ENCODE results near the gene IL7R.

IL7R gene

GRCh38 chr5:35894131-35894530 is 37.4 kb downstream of the IL7R start:
- TF ChIP-seq TAF1 (IDR thresholded peaks at IDR 0.05; ENCODE audit: low read depth) (no peak), CEBPB (IDR thresholded peaks at IDR 0.05) (no peak), FOXM1 (IDR thresholded peaks at IDR 0.05; ENCODE audit: borderline replicate concordance, low read depth) (no peak), EP300 (IDR thresholded peaks at IDR 0.05; ENCODE audit: borderline replicate concordance) (no peak), RAD21 (IDR thresholded peaks at IDR 0.05; ENCODE audit: low read depth) (no peak), TCF12 (IDR thresholded peaks at IDR 0.05; ENCODE audit: low read depth) (no peak), EGR1 (IDR thresholded peaks at IDR 0.05) (no peak), TEAD4 (IDR thresholded peaks at IDR 0.05) (no peak), YY1 (IDR thresholded peaks at IDR 0.05; ENCODE audit: low read depth) (no peak), USF1 (IDR thresholded peaks at IDR 0.05) (no peak), MAX (IDR thresholded peaks at IDR 0.05) (no peak), ZBTB7A (IDR thresholded peaks at IDR 0.05; ENCODE audit: low read depth) (no peak), NFIC (IDR thresholded peaks at IDR 0.05) (no peak)
- TF ChIP-seq, protein P1, sequence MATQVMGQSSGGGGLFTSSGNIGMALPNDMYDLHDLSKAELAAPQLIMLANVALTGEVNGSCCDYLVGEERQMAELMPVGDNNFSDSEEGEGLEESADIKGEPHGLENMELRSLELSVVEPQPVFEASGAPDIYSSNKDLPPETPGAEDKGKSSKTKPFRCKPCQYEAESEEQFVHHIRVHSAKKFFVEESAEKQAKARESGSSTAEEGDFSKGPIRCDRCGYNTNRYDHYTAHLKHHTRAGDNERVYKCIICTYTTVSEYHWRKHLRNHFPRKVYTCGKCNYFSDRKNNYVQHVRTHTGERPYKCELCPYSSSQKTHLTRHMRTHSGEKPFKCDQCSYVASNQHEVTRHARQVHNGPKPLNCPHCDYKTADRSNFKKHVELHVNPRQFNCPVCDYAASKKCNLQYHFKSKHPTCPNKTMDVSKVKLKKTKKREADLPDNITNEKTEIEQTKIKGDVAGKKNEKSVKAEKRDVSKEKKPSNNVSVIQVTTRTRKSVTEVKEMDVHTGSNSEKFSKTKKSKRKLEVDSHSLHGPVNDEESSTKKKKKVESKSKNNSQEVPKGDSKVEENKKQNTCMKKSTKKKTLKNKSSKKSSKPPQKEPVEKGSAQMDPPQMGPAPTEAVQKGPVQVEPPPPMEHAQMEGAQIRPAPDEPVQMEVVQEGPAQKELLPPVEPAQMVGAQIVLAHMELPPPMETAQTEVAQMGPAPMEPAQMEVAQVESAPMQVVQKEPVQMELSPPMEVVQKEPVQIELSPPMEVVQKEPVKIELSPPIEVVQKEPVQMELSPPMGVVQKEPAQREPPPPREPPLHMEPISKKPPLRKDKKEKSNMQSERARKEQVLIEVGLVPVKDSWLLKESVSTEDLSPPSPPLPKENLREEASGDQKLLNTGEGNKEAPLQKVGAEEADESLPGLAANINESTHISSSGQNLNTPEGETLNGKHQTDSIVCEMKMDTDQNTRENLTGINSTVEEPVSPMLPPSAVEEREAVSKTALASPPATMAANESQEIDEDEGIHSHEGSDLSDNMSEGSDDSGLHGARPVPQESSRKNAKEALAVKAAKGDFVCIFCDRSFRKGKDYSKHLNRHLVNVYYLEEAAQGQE (IDR thresholded peaks at IDR 0.05; ENCODE audit: low read depth) = no peak

GRCh38 chr5:35898952-35899660 is 42.4 kb downstream of the IL7R start:
- TF ChIP-seq TAF1 (IDR thresholded peaks at IDR 0.05; ENCODE audit: low read depth) (no peak), CREB1 (IDR thresholded peaks at IDR 0.05; ENCODE audit: low read depth) (no peak), EP300 (IDR thresholded peaks at IDR 0.05; ENCODE audit: borderline replicate concordance) (no peak), FOXM1 (IDR thresholded peaks at IDR 0.05; ENCODE audit: borderline replicate concordance, low read depth) (no peak), MAX (IDR thresholded peaks at IDR 0.05) (no peak), TEAD4 (IDR thresholded peaks at IDR 0.05) (no peak), CEBPB (IDR thresholded peaks at IDR 0.05) (no peak)

- TF ChIP-seq FOXM1 (IDR thresholded peaks at IDR 0.05; ENCODE audit: borderline replicate concordance, low read depth) (no peak), TCF12 (IDR thresholded peaks at IDR 0.05; ENCODE audit: low read depth) (no peak), TAF1 (IDR thresholded peaks at IDR 0.05; ENCODE audit: low read depth) (no peak), USF1 (IDR thresholded peaks at IDR 0.05) (no peak), ZBTB7A (IDR thresholded peaks at IDR 0.05; ENCODE audit: low read depth) (no peak), RAD21 (IDR thresholded peaks at IDR 0.05; ENCODE audit: low read depth) (no peak), EP300 (IDR thresholded peaks at IDR 0.05; ENCODE audit: borderline replicate concordance) (no peak), CEBPB (IDR thresholded peaks at IDR 0.05) (no peak), YY1 (IDR thresholded peaks at IDR 0.05; ENCODE audit: low read depth) (no peak), EGR1 (IDR thresholded peaks at IDR 0.05) (no peak), TEAD4 (IDR thresholded peaks at IDR 0.05) (no peak), NFIC (IDR thresholded peaks at IDR 0.05) (no peak), MAX (IDR thresholded peaks at IDR 0.05) (no peak), CREB1 (IDR thresholded peaks at IDR 0.05; ENCODE audit: low read depth) (no peak)
- TF ChIP-seq, protein P1 (IDR thresholded peaks at IDR 0.05; ENCODE audit: low read depth) = no peak
These were observed 43.1 kb downstream of the IL7R start for GRCh38 chr5:35899800-35900199.

- TF ChIP-seq ZBTB7A (IDR thresholded peaks at IDR 0.05; ENCODE audit: low read depth) (no peak), CREB1 (IDR thresholded peaks at IDR 0.05; ENCODE audit: low read depth) (no peak), TAF1 (IDR thresholded peaks at IDR 0.05; ENCODE audit: low read depth) (no peak), TCF12 (IDR thresholded peaks at IDR 0.05; ENCODE audit: low read depth) (no peak)
These were observed 44.4 kb downstream of the IL7R start for GRCh38 chr5:35900972-35901695.

DNA sequence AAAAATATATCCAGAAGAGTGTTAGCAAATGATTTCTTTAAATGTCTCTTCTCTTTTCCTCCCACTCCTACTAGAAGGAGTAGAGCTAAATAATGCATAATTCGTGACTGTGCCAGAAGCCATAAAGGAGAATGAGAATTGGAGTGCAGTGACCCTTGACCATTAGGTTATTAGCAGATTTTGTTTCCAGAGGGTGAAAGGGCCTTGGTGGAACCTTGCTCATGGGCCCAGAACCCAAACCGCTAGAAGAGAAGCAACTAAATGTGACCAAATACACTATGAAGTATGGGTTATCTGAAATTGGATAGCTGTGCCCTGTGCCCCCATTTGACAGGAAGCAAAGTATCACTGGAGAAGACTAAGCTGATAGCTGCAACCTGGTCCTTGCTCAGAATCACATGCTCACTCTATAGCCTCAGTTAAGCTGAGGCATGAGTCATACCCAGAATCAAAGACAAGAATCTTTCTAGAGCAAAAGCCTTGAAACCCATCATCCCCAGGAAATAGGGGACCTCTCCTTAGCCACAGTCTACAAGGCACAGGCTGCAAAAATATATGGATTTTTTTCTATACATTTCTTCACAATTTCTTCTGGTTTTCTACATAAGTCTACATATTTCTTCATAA is 45.5 kb downstream of the IL7R start:
- no peak for TF ChIP-seq YY1 (IDR thresholded peaks at IDR 0.05; ENCODE audit: low read depth)
- no peak for TF ChIP-seq ZBTB7A (IDR thresholded peaks at IDR 0.05; ENCODE audit: low read depth)
- TF ChIP-seq CREB1 (IDR thresholded peaks at IDR 0.05; ENCODE audit: low read depth) = no peak
- no peak for TF ChIP-seq USF1 (IDR thresholded peaks at IDR 0.05)
- TF ChIP-seq CEBPB (IDR thresholded peaks at IDR 0.05) = no peak
- TF ChIP-seq, protein P1 (IDR thresholded peaks at IDR 0.05; ENCODE audit: low read depth) = no peak
- no peak for TF ChIP-seq FOXM1 (IDR thresholded peaks at IDR 0.05; ENCODE audit: borderline replicate concordance, low read depth)
- TF ChIP-seq TCF12 (IDR thresholded peaks at IDR 0.05; ENCODE audit: low read depth) = no peak
- TF ChIP-seq MAX (IDR thresholded peaks at IDR 0.05) = no peak
- TF ChIP-seq EP300 (IDR thresholded peaks at IDR 0.05; ENCODE audit: borderline replicate concordance) = no peak
- TF ChIP-seq RAD21 (IDR thresholded peaks at IDR 0.05; ENCODE audit: low read depth) = no peak
- no peak for TF ChIP-seq TEAD4 (IDR thresholded peaks at IDR 0.05)
- TF ChIP-seq EGR1 (IDR thresholded peaks at IDR 0.05) = no peak
- no peak for TF ChIP-seq TAF1 (IDR thresholded peaks at IDR 0.05; ENCODE audit: low read depth)
- TF ChIP-seq NFIC (IDR thresholded peaks at IDR 0.05) = no peak

Measured in Ishikawa (cell line).